OCI-LY3 (cell line): ENCODE data around the gene SYCP3.

Source experiments
- CTCF ChIP-seq: fragments of 200-600, 300-600 bp; sonication (generic); IDR thresholded peaks from 2 replicates; pipeline ENCODE4 v1.5.1; 2014; ENCODE audit warnings: antibody characterized with exemption, low read length, low read depth
- EZH2phosphoT487 ChIP-seq: fragments of 200-600 bp; shearing (Covaris generic); IDR thresholded peaks from 2 replicates; pipeline ENCODE4 v1.6.1; 2018; ENCODE audit warnings: antibody characterized with exemption, mixed run types, low read depth

- no peak for TF ChIP-seq CTCF
- TF ChIP-seq EZH2phosphoT487: no peak
Observed at GRCh38 chr12:101729842-101730241, 9.4 kb downstream of the SYCP3 start.
